ENCODE data around the gene JTB. TPM values are rescaled to one million over a fixed set of nuclear protein-coding genes. Genes with fewer than 3 reads are reported as not detected.
A peak's percentile ranks its signal among the peaks of the same experiment; 100 is the strongest.

The JTB gene
- polyA plus RNA-seq, 2 of the 4 experiments (the other 2 are of a cell fraction), result 106 to 162 TPM

- TF ChIP-seq ZSCAN20 (CRISPR knock-in tag; IDR thresholded peaks at IDR 0.05) (no peak), JUN (IDR thresholded peaks at IDR 0.05) (no peak)
Measured at GRCh38 chr1:153944827-153945117, 32.7 kb downstream of the JTB start (continued).

- TF ChIP-seq TFCP2L1 (CRISPR knock-in tag; IDR thresholded peaks at IDR 0.05) (no peak), CBX8 (IDR thresholded peaks at IDR 0.05) (no peak), CHD2 (IDR thresholded peaks at IDR 0.05; ENCODE audit: low read length, partially characterized antibody) (no peak), RCOR1 (IDR thresholded peaks at IDR 0.05; ENCODE audit: low read depth, low read length) (no peak), SREBF2 (IDR thresholded peaks at IDR 0.05) (no peak), EHF (CRISPR knock-in tag; IDR thresholded peaks at IDR 0.05) (no peak), MYC (IDR thresholded peaks at IDR 0.05; ENCODE audit: borderline replicate concordance, low read length) (no peak), KDM5A (IDR thresholded peaks at IDR 0.05) (no peak), KDM1A (IDR thresholded peaks at IDR 0.05; ENCODE audit: low read depth) (no peak), NPAS2 (CRISPR knock-in tag; IDR thresholded peaks at IDR 0.05; ENCODE audit: borderline replicate concordance) (no peak), RAD21 (conservative IDR thresholded peaks at IDR 0.05 in 1 of 2, IDR thresholded peaks at IDR 0.05 in 1 of 2) (no peak), HOXB13 (CRISPR knock-in tag; IDR thresholded peaks at IDR 0.05; ENCODE audit: low read depth) (no peak), BCL3 (IDR thresholded peaks at IDR 0.05) (no peak), NFE2L2 (conservative IDR thresholded peaks at IDR 0.05; ENCODE audit: low read length) (no peak), HOXB5 (CRISPR knock-in tag; IDR thresholded peaks at IDR 0.05) (no peak), FOSB (CRISPR knock-in tag; IDR thresholded peaks at IDR 0.05) (no peak), TP53 (CRISPR knock-in tag; IDR thresholded peaks at IDR 0.05) (no peak), BHLHE40 (IDR thresholded peaks at IDR 0.05; ENCODE audit: low read depth, low read length) (no peak), POLR2A (IDR thresholded peaks at IDR 0.05; ENCODE audit: low read length) (no peak)
- TF ChIP-seq, protein P1, sequence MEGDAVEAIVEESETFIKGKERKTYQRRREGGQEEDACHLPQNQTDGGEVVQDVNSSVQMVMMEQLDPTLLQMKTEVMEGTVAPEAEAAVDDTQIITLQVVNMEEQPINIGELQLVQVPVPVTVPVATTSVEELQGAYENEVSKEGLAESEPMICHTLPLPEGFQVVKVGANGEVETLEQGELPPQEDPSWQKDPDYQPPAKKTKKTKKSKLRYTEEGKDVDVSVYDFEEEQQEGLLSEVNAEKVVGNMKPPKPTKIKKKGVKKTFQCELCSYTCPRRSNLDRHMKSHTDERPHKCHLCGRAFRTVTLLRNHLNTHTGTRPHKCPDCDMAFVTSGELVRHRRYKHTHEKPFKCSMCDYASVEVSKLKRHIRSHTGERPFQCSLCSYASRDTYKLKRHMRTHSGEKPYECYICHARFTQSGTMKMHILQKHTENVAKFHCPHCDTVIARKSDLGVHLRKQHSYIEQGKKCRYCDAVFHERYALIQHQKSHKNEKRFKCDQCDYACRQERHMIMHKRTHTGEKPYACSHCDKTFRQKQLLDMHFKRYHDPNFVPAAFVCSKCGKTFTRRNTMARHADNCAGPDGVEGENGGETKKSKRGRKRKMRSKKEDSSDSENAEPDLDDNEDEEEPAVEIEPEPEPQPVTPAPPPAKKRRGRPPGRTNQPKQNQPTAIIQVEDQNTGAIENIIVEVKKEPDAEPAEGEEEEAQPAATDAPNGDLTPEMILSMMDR (IDR thresholded peaks at IDR 0.05), result no peak
- POLR2A ChIA-PET, result interaction anchor here (1.7 kb wide), 1 partner anchor 22 kb away, joined by 7 read pairs; the partner anchor contains the start of gene GATAD2B
- Histone ChIP-seq H3K4me3 (no peak overlapping the region), H3K9me3 (no peaks in the 10 kb centered on the region), H3K4me1 (peaks cover 16% of the 10 kb centered on the region), H3K27ac (peak overlapping the region in 1 of 2 experiments; percentile 99; a peak in 3 of 6 replicates), H3K4me2 (peak overlapping the region; percentile 89)
- ATAC-seq (no peak), FAIRE-seq (no peak), DNase-seq (ENCODE audit: low read depth in 1 of 2, low spot score in 1 of 2) (no peak)
- WGBS (ENCODE audit: missing lambda C conversion rate), result 88% methylated on average over 14 of the region's 15 CpGs
- CTCF ChIA-PET, result interaction anchor here (0.6 to 5.8 kb wide), 12 partner anchors 9 to 435 kb away, joined by 3 to 75 read pairs (median 5); partner anchors contain the start of genes CREB3L4, CRTC2 and RAB13
Measured at GRCh38 chr1:153944005-153944826, 33.3 kb downstream of the JTB start.

DNA sequence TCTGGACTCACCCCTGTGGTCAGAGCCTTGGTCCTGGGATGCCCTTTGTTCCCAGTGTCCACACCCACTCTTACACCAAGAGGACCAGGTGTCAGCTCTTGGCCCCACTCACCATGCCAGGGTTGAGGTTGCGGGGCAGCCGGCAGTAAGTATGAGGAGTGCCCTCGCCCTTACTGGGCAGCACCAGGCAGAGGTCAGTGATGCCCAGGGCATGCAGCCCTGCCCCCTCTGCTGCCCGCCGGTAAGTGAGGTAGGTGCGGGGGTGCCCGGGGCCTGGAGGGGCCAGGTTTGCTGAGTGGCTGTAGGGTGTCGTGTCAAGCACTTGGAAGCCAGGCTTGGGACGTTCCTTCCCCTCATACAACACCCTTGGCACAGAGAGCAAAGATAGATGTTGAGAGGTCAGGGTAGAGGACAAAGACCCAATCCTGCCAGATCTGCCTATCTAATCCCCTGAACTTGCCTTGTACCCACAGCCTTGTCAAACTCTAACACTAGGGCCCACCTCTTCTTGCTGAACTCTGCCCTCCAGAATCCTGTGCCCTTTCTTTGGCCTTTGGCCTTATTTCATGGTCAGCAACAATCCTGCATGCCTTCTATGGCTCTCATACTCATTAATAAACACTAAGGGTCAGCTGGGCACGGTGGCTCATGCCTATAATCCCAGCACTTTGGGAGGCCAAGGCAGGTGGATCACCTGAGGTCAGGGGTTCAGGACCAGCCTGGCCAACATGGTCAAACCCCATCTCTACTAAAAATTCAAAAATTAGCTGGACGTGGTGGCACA lies 34.5 kb downstream of the JTB start:
- ATAC-seq, result no peak
- TF ChIP-seq HOXA7 (CRISPR knock-in tag; IDR thresholded peaks at IDR 0.05) (no peak), ZSCAN20 (CRISPR knock-in tag; IDR thresholded peaks at IDR 0.05) (no peak), KDM1A (IDR thresholded peaks at IDR 0.05; ENCODE audit: low read depth) (no peak)

More for the DNA sequence above, 34.5 kb downstream of the JTB start:
- no peaks in the 10 kb centered on the region for H3K9me3 ChIP-seq
- peaks cover 16% of the 10 kb centered on the region for H3K4me1 ChIP-seq
- 97% methylated on average over 10 of the region's 11 CpGs for WGBS (ENCODE audit: missing lambda C conversion rate)
- ChIA-PET CTCF (interaction anchor here (1.6 to 5.8 kb wide), 4 partner anchors 14 to 44 kb away, joined by 4 to 75 read pairs (median 14); partner anchors contain the start of genes CRTC2 and RAB13), POLR2A (no interaction called here)
- no peak for FAIRE-seq
- H3K4me3 ChIP-seq, result no peak overlapping the region
- no peak for DNase-seq (ENCODE audit: low read depth in 1 of 2, low spot score in 1 of 2)
- no peak overlapping the region for H3K4me2 ChIP-seq
- no peak overlapping the region for H3K27ac ChIP-seq
